ENCODE measurements around the gene FGD3. TPM values are rescaled to one million over a fixed set of nuclear protein-coding genes. Genes with fewer than 3 reads are reported as not detected.

Gene FGD3
- total RNA-seq, 1 donor, result not detected

DNA sequence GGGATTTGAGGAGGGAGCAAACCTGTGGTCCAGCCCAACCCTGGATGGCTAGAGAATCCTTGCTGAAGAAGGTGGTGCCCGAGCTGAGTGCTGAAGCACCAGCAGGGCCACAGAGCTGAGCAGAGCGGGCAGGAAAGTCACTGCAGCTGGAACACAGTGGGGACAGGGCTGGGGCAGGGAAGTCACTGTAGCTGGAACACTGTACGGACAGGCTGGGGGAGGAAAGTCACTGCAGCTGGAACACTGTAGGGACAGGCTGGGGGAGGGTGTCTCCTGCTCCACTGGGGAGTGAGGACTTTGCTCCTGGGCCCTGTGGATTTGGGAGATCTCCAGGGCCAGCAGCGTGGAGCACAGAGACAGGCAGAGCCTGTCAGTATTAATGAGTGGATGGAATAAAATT lies 102.2 kb downstream of the FGD3 start:
- no peak for DNase-seq (ENCODE audit: low read depth)
- H3K4me3 ChIP-seq (ENCODE audit: low read depth, low read length), result no peak overlapping the region
- TF ChIP-seq, protein P1, sequence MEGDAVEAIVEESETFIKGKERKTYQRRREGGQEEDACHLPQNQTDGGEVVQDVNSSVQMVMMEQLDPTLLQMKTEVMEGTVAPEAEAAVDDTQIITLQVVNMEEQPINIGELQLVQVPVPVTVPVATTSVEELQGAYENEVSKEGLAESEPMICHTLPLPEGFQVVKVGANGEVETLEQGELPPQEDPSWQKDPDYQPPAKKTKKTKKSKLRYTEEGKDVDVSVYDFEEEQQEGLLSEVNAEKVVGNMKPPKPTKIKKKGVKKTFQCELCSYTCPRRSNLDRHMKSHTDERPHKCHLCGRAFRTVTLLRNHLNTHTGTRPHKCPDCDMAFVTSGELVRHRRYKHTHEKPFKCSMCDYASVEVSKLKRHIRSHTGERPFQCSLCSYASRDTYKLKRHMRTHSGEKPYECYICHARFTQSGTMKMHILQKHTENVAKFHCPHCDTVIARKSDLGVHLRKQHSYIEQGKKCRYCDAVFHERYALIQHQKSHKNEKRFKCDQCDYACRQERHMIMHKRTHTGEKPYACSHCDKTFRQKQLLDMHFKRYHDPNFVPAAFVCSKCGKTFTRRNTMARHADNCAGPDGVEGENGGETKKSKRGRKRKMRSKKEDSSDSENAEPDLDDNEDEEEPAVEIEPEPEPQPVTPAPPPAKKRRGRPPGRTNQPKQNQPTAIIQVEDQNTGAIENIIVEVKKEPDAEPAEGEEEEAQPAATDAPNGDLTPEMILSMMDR (IDR thresholded peaks at IDR 0.05; ENCODE audit: insufficient read depth, low read depth, low read length), result no peak

DNA sequence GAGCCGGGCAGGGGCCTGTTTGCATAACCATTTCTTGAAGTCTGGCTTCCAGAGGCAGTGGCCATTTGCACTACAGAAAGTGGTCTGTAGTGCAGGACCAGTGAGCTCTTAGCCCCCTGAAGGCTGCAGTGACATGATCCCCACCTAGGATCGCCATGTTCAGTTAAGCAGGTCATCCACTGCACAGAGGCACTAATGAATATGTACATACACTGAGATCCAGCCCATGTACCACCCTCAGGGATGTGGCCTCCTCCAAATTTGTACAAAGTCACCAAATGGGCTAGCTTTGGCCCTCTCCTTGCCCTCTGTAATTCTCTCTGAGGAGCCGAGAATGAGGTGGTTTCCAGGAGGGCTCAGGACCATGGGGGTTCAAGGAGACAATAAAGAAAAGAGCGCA lies 102.9 kb downstream of the FGD3 start:
- no peak for DNase-seq (ENCODE audit: low read depth)
- H3K4me3 ChIP-seq (ENCODE audit: low read depth, low read length), result no peak overlapping the region
- TF ChIP-seq, protein P1 (IDR thresholded peaks at IDR 0.05; ENCODE audit: insufficient read depth, low read depth, low read length), result no peak

DNA sequence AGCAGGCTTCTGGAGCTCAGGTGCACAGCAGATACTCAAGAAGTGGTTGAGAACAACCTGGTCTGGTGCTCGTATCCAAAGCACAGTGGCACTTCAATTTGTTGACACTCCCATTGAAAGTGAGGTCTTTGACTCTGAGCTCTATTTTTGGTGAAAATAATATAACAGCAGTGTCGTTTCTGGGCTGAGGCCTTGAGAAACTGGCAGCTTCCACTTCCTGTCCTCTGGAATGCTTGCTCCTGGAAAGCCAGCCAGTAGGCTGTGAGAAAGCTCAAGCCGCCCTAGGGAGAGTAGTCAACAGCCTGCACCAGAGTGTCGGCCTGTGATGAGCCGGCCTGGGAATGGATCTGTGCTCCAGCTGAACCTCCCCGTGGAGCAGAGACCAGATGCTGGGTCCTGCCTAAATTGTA lies 104.4 kb downstream of the FGD3 start:
- DNase-seq (ENCODE audit: low read depth), result peak; percentile 38
- no peak overlapping the region for H3K4me3 ChIP-seq (ENCODE audit: low read depth, low read length)

DNA sequence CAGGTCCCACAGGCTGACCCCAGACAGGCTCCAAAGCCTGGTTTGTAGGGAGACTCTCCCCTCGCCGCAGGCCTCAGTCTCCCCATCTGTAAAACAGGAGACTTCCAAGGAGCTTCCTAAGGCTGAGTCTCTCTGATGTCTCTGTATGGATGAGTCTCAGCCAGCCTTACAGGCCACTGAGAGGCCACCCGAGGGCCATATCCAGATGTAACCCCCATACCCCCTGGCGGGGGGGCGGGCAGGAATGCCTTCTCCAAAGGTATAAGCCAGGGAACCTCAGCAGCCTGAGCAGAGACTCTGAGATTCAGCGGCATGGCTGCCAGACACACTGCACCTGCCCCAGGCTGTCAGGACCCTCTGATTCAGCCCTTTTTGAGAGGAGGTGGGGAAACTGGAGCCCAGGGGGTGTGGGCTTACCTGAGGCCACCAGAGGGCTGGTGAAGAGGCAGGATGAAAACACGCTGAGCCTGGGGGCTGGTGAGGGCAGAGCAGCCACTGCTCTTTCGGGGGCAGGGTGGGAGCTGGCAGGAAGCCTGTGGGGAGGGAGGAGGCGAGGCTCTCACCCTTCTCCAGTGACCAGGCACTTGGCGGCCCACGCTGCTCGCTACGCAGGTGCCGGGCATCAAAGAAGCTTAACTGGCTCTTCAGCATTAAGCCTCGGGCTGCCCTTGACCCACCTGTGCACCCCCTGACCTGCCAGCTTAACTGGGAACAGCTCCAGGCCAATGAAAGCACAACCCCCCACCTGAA lies 105.6 kb downstream of the FGD3 start:
- H3K4me3 ChIP-seq (ENCODE audit: low read depth, low read length), result no peak overlapping the region
- no peak for DNase-seq (ENCODE audit: low read depth)
- TF ChIP-seq, protein P1 (IDR thresholded peaks at IDR 0.05; ENCODE audit: insufficient read depth, low read depth, low read length), result no peak

More for the DNA sequence above, 104.4 kb downstream of the FGD3 start:
- TF ChIP-seq, protein P1 (IDR thresholded peaks at IDR 0.05; ENCODE audit: insufficient read depth, low read depth, low read length), result no peak

DNA sequence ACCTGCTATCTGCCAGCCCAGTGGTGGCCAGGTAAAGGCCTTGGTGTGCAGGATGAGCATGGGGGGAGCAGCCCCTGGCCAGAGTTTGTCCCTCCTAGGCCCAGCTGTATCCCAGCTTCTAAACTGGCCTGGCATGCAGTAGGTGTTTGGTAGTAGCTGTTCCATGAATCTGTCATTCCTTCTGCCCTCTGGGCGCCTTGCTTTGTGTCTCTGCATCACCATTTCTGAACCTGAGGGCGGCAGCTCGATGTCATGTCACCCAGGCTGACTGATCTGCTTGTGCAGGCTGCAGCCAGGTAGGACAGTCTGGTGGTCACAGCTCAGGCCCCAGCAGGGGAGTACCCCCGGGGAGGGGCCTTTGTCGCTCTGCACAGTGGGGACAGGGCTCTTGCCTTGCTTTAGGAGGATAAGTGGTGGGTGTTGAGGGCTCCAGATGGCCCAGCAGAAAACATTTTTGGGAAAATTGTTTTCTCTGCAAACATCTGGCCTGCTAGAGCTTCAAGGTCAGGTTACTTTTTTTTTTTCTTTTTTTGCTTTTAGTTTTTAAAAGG lies 106.5 kb downstream of the FGD3 start:
- TF ChIP-seq, protein P1 (IDR thresholded peaks at IDR 0.05; ENCODE audit: insufficient read depth, low read depth, low read length), result no peak
- no peak overlapping the region for H3K4me3 ChIP-seq (ENCODE audit: low read depth, low read length)
- DNase-seq (ENCODE audit: low read depth), result no peak

DNA sequence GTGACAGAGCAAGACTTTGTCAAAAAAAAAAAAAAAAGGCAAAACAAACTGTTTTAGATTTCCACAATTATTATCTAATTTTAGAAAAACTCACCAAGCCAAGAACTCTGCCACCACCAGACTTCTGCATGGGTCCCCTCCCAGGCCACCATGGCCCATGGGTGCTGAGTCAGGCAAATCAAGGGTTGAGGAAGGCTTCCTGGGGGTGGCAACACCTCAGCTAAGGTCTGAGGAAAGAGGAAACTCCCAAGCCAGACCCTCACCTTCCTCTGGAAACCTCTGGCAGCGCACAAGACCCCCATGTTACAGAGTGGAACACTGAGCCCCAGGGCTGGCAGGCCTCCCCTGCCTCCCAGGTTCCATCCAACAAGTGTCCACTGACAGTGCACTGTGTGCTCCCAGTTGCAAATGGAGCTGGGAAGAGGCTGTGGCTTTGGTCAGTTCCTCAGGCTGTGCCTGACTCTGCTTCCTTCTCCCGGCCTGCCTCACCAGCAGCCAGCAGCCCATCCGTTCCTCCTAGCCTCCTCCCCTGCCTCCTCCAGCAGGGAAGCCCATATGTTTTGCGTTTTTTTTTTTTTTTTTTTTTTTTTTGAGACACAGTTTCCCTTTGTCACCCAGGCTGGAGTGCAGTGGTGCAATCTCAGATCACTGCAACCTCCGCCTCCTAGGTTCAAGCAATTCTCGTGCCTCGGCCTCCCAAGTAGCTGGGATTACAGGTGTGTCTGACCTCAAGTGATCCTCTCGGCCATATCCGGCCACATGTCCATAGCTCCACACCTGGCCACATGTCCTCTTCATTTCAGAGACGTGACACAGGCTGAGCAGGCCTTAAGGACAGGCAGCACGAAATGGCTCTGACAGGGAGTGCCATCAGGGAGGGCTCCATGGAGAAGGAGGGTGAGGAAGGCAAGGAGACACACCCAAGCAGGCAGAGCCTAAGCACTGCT lies 107.7 kb downstream of the FGD3 start:
- TF ChIP-seq, protein P1 (IDR thresholded peaks at IDR 0.05; ENCODE audit: insufficient read depth, low read depth, low read length), result no peak
- DNase-seq (ENCODE audit: low read depth), result no peak
- H3K4me3 ChIP-seq (ENCODE audit: low read depth, low read length), result no peak overlapping the region

Data from fibroblast of villous mesenchyme (primary cell).